Glomerular visceral epithelial cell (primary cell): ENCODE measurements around the gene RBMXL2.

ENCODE experiments used
- DNase-seq: peaks from one replicate; pipeline ENCODE4 v3.0.0-alpha.2; 2016; ENCODE audit errors: extremely low spot score

The RBMXL2 gene

GRCh38 chr11:7088921-7089320, at the start of gene RBMXL2:
Gene RBMXL2, plus strand, starts transcription at chr11:7088998. Its CDS starts 123 bp downstream, at chr11:7089121.
- DNase-seq: no peak

- DNase-seq: no peak
These were observed 42.2 kb upstream of the RBMXL2 start for GRCh38 chr11:7046474-7047175.

- no peak for DNase-seq
These were observed 38.6 kb upstream of the RBMXL2 start for GRCh38 chr11:7050191-7050590.

- no peak for DNase-seq
These were observed 31.8 kb upstream of the RBMXL2 start for GRCh38 chr11:7056828-7057513.

GRCh38 chr11:7057641-7058040, 31.2 kb upstream of the RBMXL2 start:
- no peak for DNase-seq

GRCh38 chr11:7060868-7061267, 27.9 kb upstream of the RBMXL2 start:
- DNase-seq: peak; percentile 28

GRCh38 chr11:7062534-7062933, 26.3 kb upstream of the RBMXL2 start:
- DNase-seq: no peak

GRCh38 chr11:7072401-7073028, 16.3 kb upstream of the RBMXL2 start:
- no peak for DNase-seq

GRCh38 chr11:7077101-7077500, 11.7 kb upstream of the RBMXL2 start:
- DNase-seq: no peak

GRCh38 chr11:7079545-7080135, 9.2 kb upstream of the RBMXL2 start:
- DNase-seq: no peak

- no peak for DNase-seq
These were observed 7.9 kb upstream of the RBMXL2 start for GRCh38 chr11:7080900-7081299.

GRCh38 chr11:7081441-7081840, 7.4 kb upstream of the RBMXL2 start:
- no peak for DNase-seq

GRCh38 chr11:7089328-7090251, 792 bp downstream of the RBMXL2 start:
- no peak for DNase-seq

GRCh38 chr11:7098235-7098832, 9.5 kb downstream of the RBMXL2 start:
- DNase-seq: peak; percentile 35

- no peak for DNase-seq
These were observed 27.0 kb downstream of the RBMXL2 start for GRCh38 chr11:7115780-7116179.

GRCh38 chr11:7116370-7116769, 27.6 kb downstream of the RBMXL2 start:
- DNase-seq: no peak

GRCh38 chr11:7138051-7138450, 49.3 kb downstream of the RBMXL2 start:
- no peak for DNase-seq
